Right cardiac atrium (tissue), 5 donors: ENCODE data around the gene FBXO36. TPM values are rescaled to one million over a fixed set of nuclear protein-coding genes. Genes with fewer than 3 reads are reported as not detected.
"Not testable (repeated sequence)": the region's sequence is repeated elsewhere in the genome, so short reads cannot be mapped to it uniquely, and the experiment has no call there.

Experiments
- ATAC-seq, 2 donors: fragments of 200-7000 bp; cut with Tn5 transposase; one replicate each; pipeline versions ENCODE4 v1.8.0 to v1.9.1; 2020; ENCODE audit warnings: moderate library complexity in 2 of 2, mild to moderate bottlenecking in 1 of 2
- DNase-seq, 3 donors: peaks; one replicate each; pipeline ENCODE4 v3.0.0-alpha.2; 2020
- H3K27ac ChIP-seq: one replicate; pipeline ENCODE4 v1.5.1; 2013; ENCODE audit warnings: mild to moderate bottlenecking, low read length, control low read depth, moderate library complexity
- H3K27me3 ChIP-seq: one replicate; pipeline ENCODE4 v1.6.1; 2013; ENCODE audit not compliant: control insufficient read depth, insufficient read depth
- H3K4me1 ChIP-seq: one replicate; pipeline ENCODE4 v1.6.1; 2013; ENCODE audit warnings: low read length; ENCODE audit not compliant: control insufficient read depth, insufficient read depth
- H3K4me3 ChIP-seq: one replicate; pipeline ENCODE4 v1.5.1; 2013; ENCODE audit warnings: low read length, control low read depth
- H3K9me3 ChIP-seq: one replicate; pipeline ENCODE4 v1.6.1; 2013; ENCODE audit warnings: low read length; ENCODE audit not compliant: control insufficient read depth
- WGBS: extraction: QIAGEN DNeasy Blood & Tissue Kit; methylation state at CpG from one replicate; pipeline ENCODE4 v1.1.7; 2013; 5-methylcytosine and 5-hydroxymethylcytosine counted together
- intact Hi-C, 4 donors: fragments of 100-400 bp; cut with DNase I; formaldehyde crosslinking; loops; one replicate each; pipeline versions ENCODE4 v1.11.0 to v1.14.0; 2022 to 2023
- polyA plus RNA-seq: library from polyadenylated mRNA; stranded (reverse); fragments of 200-250 nt; gene quantifications from one replicate; pipeline ENCODE4 v1.2.3, GENCODE V29; 2013
- total RNA-seq, 4 donors: library from RNA; stranded (reverse); fragmentation: NEBNext Ultra II Directional; extraction: Animal tissue kit (Norgen Biotek cat#: 25700); gene quantifications; one replicate each; pipeline ENCODE4 v1.2.1, GENCODE V29; 2021
- donor health status: healthy with polysubstance abuse.
- donor health status: DM: no; HTN: yes; CAD: no.
- donor health status: DM: no; HTN: no; CAD: no.
- donor health status: DM: no; HTN: yes; CAD: no; lungs with severe emphysema.
- donor health status: DM: yes; HTN: yes; CAD: no.

The FBXO36 gene
- total and polyA plus RNA-seq, 5 donors: 0.77 to 2.4 (median 1.3) TPM

GRCh38 chr2:229914171-229914570, 8.1 kb upstream of the FBXO36 start:
- WGBS: 81% methylated on average over 2 of the region's 2 CpGs
- ATAC-seq (no peak), DNase-seq (no peak)
- no peak overlapping the region for H3K27ac ChIP-seq
- H3K9me3 ChIP-seq: no peaks in the 10 kb centered on the region
- no peak overlapping the region for H3K4me3 ChIP-seq
- H3K27me3 ChIP-seq: no peaks in the 10 kb centered on the region
- peaks cover 4% of the 10 kb centered on the region for H3K4me1 ChIP-seq
- intact Hi-C loops: no loop called here

GRCh38 chr2:229917793-229918192, 4.5 kb upstream of the FBXO36 start:
- intact Hi-C loops: no loop called here
- no peak overlapping the region for H3K4me3 ChIP-seq
- no peak for ATAC-seq
- H3K4me1 ChIP-seq: peaks cover 4% of the 10 kb centered on the region
- no peak for DNase-seq
- H3K27ac ChIP-seq: no peak overlapping the region
- no peaks in the 10 kb centered on the region for H3K27me3 ChIP-seq
- no peaks in the 10 kb centered on the region for H3K9me3 ChIP-seq
- 93% methylated on average over 5 of the region's 5 CpGs for WGBS

- intact Hi-C loops: loop anchor here in 2 of 4 donors (5.0 to 10.0 kb wide), 2 partner anchors 115 to 118 kb away; no protein-coding TSS in a partner anchor
- WGBS: 6% methylated on average over 20 of the region's 20 CpGs
- DNase-seq (no peak), ATAC-seq (no peak)
- Histone ChIP-seq H3K9me3 (no peaks in the 10 kb centered on the region), H3K27ac (no peak overlapping the region), H3K27me3 (no peaks in the 10 kb centered on the region), H3K4me1 (no peaks in the 10 kb centered on the region), H3K4me3 (peak overlapping the region; percentile 89)
Observed at GRCh38 chr2:229920011-229920641, 2.2 kb upstream of the FBXO36 start.

DNA sequence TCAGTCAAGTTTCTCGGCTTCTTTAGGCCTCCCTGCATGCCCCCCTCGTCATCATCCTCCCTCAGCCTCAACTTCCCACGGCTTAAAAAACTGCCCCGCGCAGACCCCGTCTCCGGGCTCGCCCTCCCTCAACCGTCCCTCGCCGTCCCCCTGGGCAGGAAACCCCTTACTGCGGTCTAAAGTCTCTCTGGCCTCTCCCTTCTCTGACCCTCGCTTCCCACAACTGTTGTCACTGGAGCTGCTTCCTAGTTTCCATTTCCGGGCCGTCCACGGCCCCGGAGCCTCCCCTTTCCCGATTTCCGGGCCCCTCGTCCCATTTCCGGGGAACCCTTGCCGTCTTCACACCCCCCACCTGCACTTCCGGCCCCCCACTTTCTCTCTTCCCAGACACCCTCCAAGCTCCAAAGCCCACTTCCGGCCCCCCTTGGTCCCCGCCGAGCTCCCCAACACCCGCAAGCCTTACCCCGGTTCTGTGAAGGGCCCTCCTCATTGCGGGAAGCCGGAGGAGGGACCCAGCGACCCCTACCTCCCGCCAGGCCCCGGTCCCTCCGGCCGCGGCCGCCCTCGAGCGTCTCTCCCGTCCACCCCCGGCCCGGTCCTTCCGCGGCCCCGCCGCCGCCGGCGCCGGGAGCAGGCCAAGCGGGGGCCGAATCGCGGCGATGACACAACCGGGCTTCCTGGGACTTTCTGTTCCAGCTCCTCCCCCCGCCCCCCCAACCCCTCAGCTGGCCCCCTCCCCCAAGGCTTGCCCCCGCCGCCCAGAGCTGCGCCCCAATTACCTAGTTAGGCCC, 1.0 kb upstream of the FBXO36 start:
- H3K9me3 ChIP-seq: no peaks in the 10 kb centered on the region
- H3K4me3 ChIP-seq: peak overlapping the region; percentile 89
- intact Hi-C loops: loop anchor here in 2 of 4 donors (5.0 to 10.0 kb wide), 2 partner anchors 116 to 119 kb away; no protein-coding TSS in a partner anchor
- peak; percentile 57 to 62 for ATAC-seq
- no peaks in the 10 kb centered on the region for H3K27me3 ChIP-seq
- DNase-seq: peak; percentile 78 to 89 (median 86)
- H3K4me1 ChIP-seq: no peaks in the 10 kb centered on the region
- under 1% methylated on average over 60 of the region's 60 CpGs for WGBS
- H3K27ac ChIP-seq: peak overlapping the region; percentile 99

DNA sequence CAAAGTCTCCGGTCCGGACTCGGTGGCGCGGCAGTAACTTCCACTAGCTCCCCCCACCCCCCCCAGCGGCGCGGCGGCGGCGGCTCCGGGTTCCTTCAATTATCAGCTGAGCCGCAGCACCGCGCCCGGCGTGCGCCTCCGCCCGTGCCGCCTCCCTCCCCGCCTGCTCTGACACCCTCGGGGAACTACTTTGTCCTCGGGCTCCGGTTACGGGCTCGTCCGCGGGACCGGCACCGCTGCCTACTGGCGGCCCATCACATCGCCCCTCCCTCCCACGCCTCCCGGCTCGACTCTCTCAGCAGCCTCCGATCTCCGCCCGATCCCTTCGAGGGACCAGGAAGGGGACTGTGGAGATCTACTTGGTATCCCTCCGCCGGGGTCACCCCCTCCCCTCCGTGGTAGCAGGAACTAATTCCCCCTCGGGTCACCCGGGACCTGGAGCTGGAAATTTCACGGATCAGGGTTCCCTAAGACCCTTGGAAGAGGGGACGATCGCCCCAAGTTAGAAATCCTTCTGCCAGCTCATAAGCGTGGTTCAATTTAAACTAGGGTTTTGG, 333 bp upstream of the FBXO36 start, which contains the start of gene TRIP12:
TSS of gene TRIP12 (minus strand) at position 118 of the 557 bp plus-strand sequence. CDS start 41,930 bp downstream, outside the sequence.
- no peaks in the 10 kb centered on the region for H3K9me3 ChIP-seq
- intact Hi-C loops: loop anchor here in 2 of 4 donors (5.0 to 10.0 kb wide), 2 partner anchors 117 to 120 kb away; no protein-coding TSS in a partner anchor
- no peaks in the 10 kb centered on the region for H3K4me1 ChIP-seq
- no peaks in the 10 kb centered on the region for H3K27me3 ChIP-seq
- H3K4me3 ChIP-seq: peak within 1 kb of the TSS; percentile 89
- ATAC-seq (peak; percentile 95), DNase-seq (peak; percentile 94 to 97 (median 96))
- H3K27ac ChIP-seq: peak within 1 kb of the TSS; percentile 99
- WGBS: under 1% methylated on average over 49 of the region's 49 CpGs

DNA sequence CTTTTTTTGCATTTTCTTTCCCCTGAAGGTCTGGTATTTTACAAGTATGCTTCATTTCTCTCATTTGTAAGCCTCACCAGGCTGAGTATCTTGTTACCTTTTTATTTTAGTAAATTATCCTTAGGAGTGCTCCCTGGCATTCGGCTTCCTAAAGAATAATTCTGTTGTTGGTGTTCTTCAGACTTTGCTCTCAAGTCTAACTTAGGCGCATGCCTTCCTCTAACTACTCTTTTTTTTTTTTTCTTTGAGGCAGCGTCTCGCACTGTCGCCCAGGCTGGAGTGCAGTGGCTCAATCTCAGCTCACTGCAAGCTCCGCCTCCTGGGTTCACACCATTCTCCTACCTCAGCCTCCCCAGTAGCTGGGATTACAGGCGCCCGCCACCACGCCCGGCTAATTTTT, 2.2 kb downstream of the FBXO36 start:
- ATAC-seq, H3K4me3 ChIP-seq, H3K27me3 ChIP-seq, H3K9me3 ChIP-seq, H3K27ac ChIP-seq, DNase-seq, H3K4me1 ChIP-seq: not testable (repeated sequence)
- 98% methylated on average over 10 of the region's 10 CpGs for WGBS
- intact Hi-C loops: loop anchor here in 2 of 4 donors (5.0 to 10.0 kb wide), 2 partner anchors 120 to 122 kb away; no protein-coding TSS in a partner anchor

GRCh38 chr2:229925201-229925600, 2.9 kb downstream of the FBXO36 start:
- Histone ChIP-seq H3K4me1 (no peaks in the 10 kb centered on the region), H3K27ac (no peak overlapping the region), H3K4me3 (no peak overlapping the region), H3K9me3 (no peaks in the 10 kb centered on the region), H3K27me3 (no peaks in the 10 kb centered on the region)
- intact Hi-C loops: loop anchor here in 1 of 4 donors (10.0 kb wide), 1 partner anchor 120 kb away; no protein-coding TSS in a partner anchor
- DNase-seq (no peak), ATAC-seq (no peak)

DNA sequence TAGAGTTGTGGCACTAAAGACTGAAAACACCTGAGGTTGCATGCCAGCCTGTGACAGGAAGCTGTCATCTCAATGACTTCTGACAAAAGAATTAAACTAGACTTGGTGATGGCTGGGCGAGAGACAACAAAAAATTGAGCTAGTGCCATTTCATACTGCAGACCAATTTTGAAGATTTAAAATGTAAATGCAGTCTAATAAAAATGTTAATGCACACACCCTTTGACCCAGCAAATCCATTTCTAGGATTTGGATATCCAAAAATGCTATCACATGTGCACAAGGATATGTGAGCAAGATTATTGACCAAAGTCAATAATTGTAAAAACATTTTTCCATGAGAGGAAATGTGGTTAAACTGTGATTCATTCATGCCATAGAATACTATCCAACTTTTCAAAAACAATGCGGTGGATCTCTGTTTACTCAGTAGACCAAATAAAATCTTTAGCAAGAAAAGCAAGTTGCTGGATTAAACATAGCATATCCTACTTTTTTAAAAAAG, 5.6 kb downstream of the FBXO36 start:
- Histone ChIP-seq H3K27me3 (no peaks in the 10 kb centered on the region), H3K27ac (no peak overlapping the region), H3K4me3 (no peak overlapping the region), H3K4me1 (no peaks in the 10 kb centered on the region), H3K9me3 (no peaks in the 10 kb centered on the region)
- DNase-seq (no peak), ATAC-seq (no peak)
- 88% methylated on average over 2 of the region's 2 CpGs for WGBS
- intact Hi-C loops: loop anchor here in 1 of 4 donors (10.0 kb wide), 1 partner anchor 123 kb away; no protein-coding TSS in a partner anchor

- Histone ChIP-seq H3K9me3 (no peaks in the 10 kb centered on the region), H3K27ac (no peak overlapping the region), H3K27me3 (no peaks in the 10 kb centered on the region), H3K4me3 (no peak overlapping the region), H3K4me1 (no peaks in the 10 kb centered on the region)
- intact Hi-C loops: no loop called here
- DNase-seq (no peak), ATAC-seq (no peak)
- 94% methylated on average over 7 of the region's 7 CpGs for WGBS
Observed at GRCh38 chr2:229930656-229931055, 8.4 kb downstream of the FBXO36 start.

- intact Hi-C loops: no loop called here
- no peak for DNase-seq
Observed at GRCh38 chr2:229931241-229931640, 8.9 kb downstream of the FBXO36 start.

More at GRCh38 chr2:229931241-229931640, 8.9 kb downstream of the FBXO36 start:
- H3K4me1 ChIP-seq: no peaks in the 10 kb centered on the region
- no peaks in the 10 kb centered on the region for H3K9me3 ChIP-seq
- H3K27ac ChIP-seq: no peak overlapping the region
- no peaks in the 10 kb centered on the region for H3K27me3 ChIP-seq
- H3K4me3 ChIP-seq: no peak overlapping the region
- 95% methylated on average over 5 of the region's 5 CpGs for WGBS
- ATAC-seq: no peak
